ENCODE measurements around the gene POLE4.

GRCh38 chr2:74917702-74918619 is 40.5 kb upstream of the POLE4 start:
- TF ChIP-seq CTCF (tag by site-specific recombination; IDR thresholded peaks at IDR 0.05): no peak
- no peak for TF ChIP-seq ZNF530 (tag by site-specific recombination; IDR thresholded peaks at IDR 0.05; ENCODE audit: low read depth)
- TF ChIP-seq ZNF768 (tag by site-specific recombination; IDR thresholded peaks at IDR 0.05): no peak
- TF ChIP-seq ZNF155 (tag by site-specific recombination; IDR thresholded peaks at IDR 0.05): no peak
- TF ChIP-seq ZBTB11 (tag by site-specific recombination; conservative IDR thresholded peaks at IDR 0.05; ENCODE audit: low read depth): no peak
- no peak for TF ChIP-seq ZNF704 (tag by site-specific recombination; IDR thresholded peaks at IDR 0.05)
- TF ChIP-seq, protein P1, sequence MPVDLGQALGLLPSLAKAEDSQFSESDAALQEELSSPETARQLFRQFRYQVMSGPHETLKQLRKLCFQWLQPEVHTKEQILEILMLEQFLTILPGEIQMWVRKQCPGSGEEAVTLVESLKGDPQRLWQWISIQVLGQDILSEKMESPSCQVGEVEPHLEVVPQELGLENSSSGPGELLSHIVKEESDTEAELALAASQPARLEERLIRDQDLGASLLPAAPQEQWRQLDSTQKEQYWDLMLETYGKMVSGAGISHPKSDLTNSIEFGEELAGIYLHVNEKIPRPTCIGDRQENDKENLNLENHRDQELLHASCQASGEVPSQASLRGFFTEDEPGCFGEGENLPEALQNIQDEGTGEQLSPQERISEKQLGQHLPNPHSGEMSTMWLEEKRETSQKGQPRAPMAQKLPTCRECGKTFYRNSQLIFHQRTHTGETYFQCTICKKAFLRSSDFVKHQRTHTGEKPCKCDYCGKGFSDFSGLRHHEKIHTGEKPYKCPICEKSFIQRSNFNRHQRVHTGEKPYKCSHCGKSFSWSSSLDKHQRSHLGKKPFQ (tag by site-specific recombination; IDR thresholded peaks at IDR 0.05): no peak
- TF ChIP-seq, protein P2, sequence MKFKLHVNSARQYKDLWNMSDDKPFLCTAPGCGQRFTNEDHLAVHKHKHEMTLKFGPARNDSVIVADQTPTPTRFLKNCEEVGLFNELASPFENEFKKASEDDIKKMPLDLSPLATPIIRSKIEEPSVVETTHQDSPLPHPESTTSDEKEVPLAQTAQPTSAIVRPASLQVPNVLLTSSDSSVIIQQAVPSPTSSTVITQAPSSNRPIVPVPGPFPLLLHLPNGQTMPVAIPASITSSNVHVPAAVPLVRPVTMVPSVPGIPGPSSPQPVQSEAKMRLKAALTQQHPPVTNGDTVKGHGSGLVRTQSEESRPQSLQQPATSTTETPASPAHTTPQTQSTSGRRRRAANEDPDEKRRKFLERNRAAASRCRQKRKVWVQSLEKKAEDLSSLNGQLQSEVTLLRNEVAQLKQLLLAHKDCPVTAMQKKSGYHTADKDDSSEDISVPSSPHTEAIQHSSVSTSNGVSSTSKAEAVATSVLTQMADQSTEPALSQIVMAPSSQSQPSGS (tag by site-specific recombination; IDR thresholded peaks at IDR 0.05; ENCODE audit: low read depth): no peak
- no peak for TF ChIP-seq ZNF785 (tag by site-specific recombination; IDR thresholded peaks at IDR 0.05)
- no peak for TF ChIP-seq PATZ1 (tag by site-specific recombination; IDR thresholded peaks at IDR 0.05)

Data from HEK293 (cell line).